Ascending aorta (tissue), 2 donors: ENCODE data around the gene LILRB2. TPM values are rescaled to one million over a fixed set of nuclear protein-coding genes. Genes with fewer than 3 reads are reported as not detected.
"Not testable (repeated sequence)": the region's sequence is repeated elsewhere in the genome, so short reads cannot be mapped to it uniquely, and the experiment has no call there.

Source experiments
- DNase-seq, 2 donors: peaks; one replicate each; pipeline ENCODE4 v3.0.0-alpha.2; 2019; ENCODE audit warnings: low spot score in 2 of 2
- H3K27ac ChIP-seq, 2 donors: fragments of 200-600 bp; sonication (generic); one replicate each; pipeline ENCODE4 v1.5.1; 2016 to 2017; ENCODE audit warnings: mild to moderate bottlenecking in 1 of 2
- H3K27me3 ChIP-seq: fragments of 200-600 bp; sonication (generic); one replicate; pipeline ENCODE4 v1.5.1; 2017
- H3K36me3 ChIP-seq, 2 donors: fragments of 200-600 bp; sonication (generic); one replicate each; pipeline ENCODE4 v1.5.1; 2016
- H3K4me1 ChIP-seq, 2 donors: fragments of 200-600 bp; sonication (generic); one replicate each; pipeline ENCODE4 v1.5.1; 2016 to 2017; ENCODE audit warnings: mild to moderate bottlenecking in 1 of 2
- H3K4me3 ChIP-seq, 2 donors: fragments of 200-600 bp; sonication (generic); one replicate each; pipeline ENCODE4 v1.5.1; 2016 to 2017; ENCODE audit warnings: mild to moderate bottlenecking in 1 of 2
- H3K9me3 ChIP-seq, 2 donors: fragments of 200-600 bp; sonication (generic); one replicate each; pipeline ENCODE4 v1.5.1; 2016
- intact Hi-C: fragments of 100-400 bp; cut with DNase I; formaldehyde crosslinking; loops from one replicate; pipeline ENCODE4 v1.15.1; 2023
- total RNA-seq: library from RNA; depleted of rRNA; stranded (reverse); fragments of >200 nt; gene quantifications from one replicate; pipeline ENCODE4 v1.1.0, GENCODE V29; 2016
- TF ChIP-seq, protein P1 (sequence below), 3 experiments: fragments of 200-600 bp in 2 of 3; fragments of 450-650 bp in 1 of 3; sonication (generic) in 2 of 3; IDR thresholded peaks; one replicate each; pipeline ENCODE4 v1.5.1; 2016 to 2019; ENCODE audit warnings: antibody characterized with exemption in 3 of 3, mild to moderate bottlenecking in 1 of 3, moderate library complexity in 1 of 3

The LILRB2 gene
- total RNA-seq, 1 donor from 2014 or later = 0.11 TPM

DNA sequence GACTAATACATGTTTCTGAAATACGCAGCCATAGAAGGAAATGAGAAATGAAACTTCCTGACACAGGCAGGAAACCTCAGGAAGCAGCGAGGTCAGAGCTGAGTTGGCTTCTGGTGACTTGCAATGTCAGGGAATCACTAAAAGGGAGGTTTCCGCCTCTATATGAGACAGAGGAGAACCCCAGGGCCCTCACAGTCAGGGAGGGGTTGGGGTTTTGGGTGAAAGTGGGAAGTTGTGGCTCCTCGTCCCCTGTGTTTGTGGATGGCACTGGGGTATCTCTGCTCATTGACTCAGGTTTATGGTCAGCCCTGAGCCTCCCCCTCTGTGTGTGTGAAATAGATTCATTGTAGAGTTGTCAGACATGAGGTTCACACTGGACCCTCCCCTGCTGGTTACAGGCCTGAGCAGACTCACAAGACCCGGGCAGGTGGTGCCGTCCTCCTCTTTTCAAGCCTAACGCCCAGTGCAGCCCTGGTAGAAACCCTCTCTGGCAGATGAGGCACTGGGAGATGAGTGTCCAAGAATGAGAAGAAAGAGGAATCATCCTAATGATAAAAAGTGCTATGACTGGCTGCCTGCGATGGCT is 32.8 kb downstream of the LILRB2 start:
- TF ChIP-seq, protein P1, sequence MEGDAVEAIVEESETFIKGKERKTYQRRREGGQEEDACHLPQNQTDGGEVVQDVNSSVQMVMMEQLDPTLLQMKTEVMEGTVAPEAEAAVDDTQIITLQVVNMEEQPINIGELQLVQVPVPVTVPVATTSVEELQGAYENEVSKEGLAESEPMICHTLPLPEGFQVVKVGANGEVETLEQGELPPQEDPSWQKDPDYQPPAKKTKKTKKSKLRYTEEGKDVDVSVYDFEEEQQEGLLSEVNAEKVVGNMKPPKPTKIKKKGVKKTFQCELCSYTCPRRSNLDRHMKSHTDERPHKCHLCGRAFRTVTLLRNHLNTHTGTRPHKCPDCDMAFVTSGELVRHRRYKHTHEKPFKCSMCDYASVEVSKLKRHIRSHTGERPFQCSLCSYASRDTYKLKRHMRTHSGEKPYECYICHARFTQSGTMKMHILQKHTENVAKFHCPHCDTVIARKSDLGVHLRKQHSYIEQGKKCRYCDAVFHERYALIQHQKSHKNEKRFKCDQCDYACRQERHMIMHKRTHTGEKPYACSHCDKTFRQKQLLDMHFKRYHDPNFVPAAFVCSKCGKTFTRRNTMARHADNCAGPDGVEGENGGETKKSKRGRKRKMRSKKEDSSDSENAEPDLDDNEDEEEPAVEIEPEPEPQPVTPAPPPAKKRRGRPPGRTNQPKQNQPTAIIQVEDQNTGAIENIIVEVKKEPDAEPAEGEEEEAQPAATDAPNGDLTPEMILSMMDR (IDR thresholded peaks at IDR 0.05) = no peak
- Histone ChIP-seq H3K27ac (no peak overlapping the region), H3K36me3 (no peaks in the 10 kb centered on the region), H3K4me1 (no peaks in the 10 kb centered on the region), H3K4me3 (no peak overlapping the region), H3K27me3 (no peaks in the 10 kb centered on the region), H3K9me3 (no peaks in the 10 kb centered on the region)
- intact Hi-C loops = no loop called here
- DNase-seq = no peak

DNA sequence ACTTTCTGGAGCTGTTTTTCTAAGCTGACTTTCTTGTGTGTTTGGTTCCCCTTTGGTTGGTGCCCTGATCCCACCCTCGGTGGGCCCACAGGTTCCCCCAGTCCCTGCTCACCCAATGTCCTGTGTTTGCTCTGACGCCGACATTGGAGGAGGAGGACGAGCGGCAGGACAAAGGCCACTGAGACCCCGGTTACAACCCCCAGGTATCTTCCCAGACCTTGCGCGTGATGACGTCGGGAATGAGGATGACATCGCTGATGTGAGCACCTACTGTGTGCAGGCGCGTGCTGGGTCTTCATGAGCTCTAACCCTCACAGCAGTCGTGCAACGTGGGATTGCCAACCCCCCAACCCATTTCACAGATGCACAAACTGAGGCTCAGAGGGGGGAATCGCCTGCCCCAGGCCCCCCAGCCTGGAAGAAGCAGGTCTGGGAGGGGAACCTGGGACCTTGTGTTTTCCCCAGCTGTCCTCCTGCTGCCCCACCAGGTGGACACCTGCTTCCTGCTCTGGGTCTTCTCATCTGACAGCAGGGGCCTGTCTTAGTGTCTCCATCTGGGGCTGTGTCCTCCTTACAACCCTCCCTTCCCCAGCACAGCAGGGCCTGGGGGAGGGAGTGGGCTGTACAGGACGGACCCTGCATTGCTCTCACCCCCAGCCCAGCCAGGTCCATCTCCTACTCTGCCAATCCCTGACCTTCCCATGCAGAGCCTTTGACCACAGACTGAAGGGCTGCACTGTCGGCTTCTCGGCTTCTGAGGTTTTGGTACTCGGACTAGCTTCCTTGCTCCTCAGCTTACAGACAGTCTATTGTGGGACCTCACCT is 33.6 kb downstream of the LILRB2 start:
- no peak for DNase-seq
- TF ChIP-seq, protein P1 (IDR thresholded peaks at IDR 0.05) = no peak
- no peaks in the 10 kb centered on the region for H3K36me3 ChIP-seq
- no peaks in the 10 kb centered on the region for H3K27me3 ChIP-seq
- no peak overlapping the region for H3K4me3 ChIP-seq
- intact Hi-C loops = no loop called here
- peak overlapping the region in 1 of 2 donors; percentile 1 for H3K27ac ChIP-seq
- H3K9me3 ChIP-seq = no peaks in the 10 kb centered on the region
- no peaks in the 10 kb centered on the region for H3K4me1 ChIP-seq

DNA sequence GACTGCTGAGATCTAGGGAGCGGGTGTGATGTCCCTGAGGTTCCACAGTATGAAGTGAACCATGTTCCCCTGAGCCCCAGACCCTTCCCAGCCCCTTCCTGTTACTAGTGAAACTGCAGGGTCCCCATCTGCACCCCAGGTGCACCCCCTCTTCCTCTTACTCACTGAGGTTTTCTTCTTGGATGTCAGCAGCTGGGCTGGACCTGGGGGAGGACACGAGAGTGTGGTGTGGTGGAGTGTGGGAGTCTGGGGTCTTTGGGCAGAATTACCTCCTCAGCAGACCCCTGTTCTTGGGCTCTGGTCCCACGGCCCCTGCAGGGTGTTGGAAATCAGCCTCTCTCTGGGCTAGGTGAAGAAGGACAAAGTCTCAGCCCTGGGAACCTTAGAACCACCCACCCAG is 35.0 kb downstream of the LILRB2 start:
- intact Hi-C loops = no loop called here

DNA sequence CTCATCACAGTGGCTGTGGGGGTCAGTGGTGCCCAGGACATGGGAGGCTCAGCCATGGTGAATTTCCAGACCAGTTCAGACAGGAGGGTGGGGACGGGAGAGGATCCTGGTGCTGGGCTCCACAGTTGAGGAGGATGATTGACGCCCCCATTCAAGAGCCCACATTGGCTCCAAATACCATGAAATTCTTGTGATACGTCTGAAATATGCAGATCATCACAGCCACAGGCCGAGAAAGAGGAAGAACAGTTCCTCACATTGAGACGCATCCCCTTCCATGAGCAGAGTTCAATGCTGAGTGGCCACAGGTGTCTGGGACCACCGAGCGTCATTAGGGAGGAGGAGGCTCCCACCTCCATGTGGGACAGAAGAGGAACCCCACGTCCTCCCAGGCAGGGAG is 37.1 kb downstream of the LILRB2 start:
- intact Hi-C loops, H3K27me3 ChIP-seq, H3K4me3 ChIP-seq, H3K27ac ChIP-seq, DNase-seq, H3K9me3 ChIP-seq, H3K4me1 ChIP-seq, H3K36me3 ChIP-seq: not testable (repeated sequence)

More for the DNA sequence above, 35.0 kb downstream of the LILRB2 start:
- Histone ChIP-seq H3K27me3 (no peaks in the 10 kb centered on the region), H3K4me3 (no peak overlapping the region), H3K9me3 (no peaks in the 10 kb centered on the region), H3K4me1 (no peaks in the 10 kb centered on the region), H3K36me3 (no peaks in the 10 kb centered on the region), H3K27ac (no peak overlapping the region)
- DNase-seq = no peak
- TF ChIP-seq, protein P1 (IDR thresholded peaks at IDR 0.05) = no peak

DNA sequence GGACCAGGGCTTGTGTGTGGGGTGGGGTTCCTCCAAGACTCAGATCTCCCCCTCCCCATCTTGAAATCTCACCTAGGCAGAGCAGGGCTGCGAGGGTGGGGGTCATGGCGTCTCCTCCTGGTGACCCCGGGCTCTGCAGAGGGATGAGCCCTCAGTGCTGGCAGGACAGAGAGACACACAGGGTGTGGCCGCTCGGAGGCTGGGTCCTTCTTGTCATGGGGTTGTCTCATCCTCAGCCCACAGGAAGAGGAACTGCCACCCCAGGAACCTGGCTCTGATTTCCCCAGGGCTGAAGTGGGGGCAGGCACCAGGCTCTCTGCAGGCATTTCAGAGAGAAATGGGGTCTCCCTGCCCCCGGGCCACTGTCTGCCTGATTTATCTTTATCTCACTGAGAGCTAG is 38.3 kb downstream of the LILRB2 start, which contains the start of gene LILRA6:
TSS of gene LILRA6 (minus strand) at position 145 of the 400 bp plus-strand sequence.
- intact Hi-C loops, H3K27ac ChIP-seq, H3K27me3 ChIP-seq, DNase-seq, H3K36me3 ChIP-seq, H3K4me1 ChIP-seq, H3K9me3 ChIP-seq, H3K4me3 ChIP-seq: not testable (repeated sequence)

DNA sequence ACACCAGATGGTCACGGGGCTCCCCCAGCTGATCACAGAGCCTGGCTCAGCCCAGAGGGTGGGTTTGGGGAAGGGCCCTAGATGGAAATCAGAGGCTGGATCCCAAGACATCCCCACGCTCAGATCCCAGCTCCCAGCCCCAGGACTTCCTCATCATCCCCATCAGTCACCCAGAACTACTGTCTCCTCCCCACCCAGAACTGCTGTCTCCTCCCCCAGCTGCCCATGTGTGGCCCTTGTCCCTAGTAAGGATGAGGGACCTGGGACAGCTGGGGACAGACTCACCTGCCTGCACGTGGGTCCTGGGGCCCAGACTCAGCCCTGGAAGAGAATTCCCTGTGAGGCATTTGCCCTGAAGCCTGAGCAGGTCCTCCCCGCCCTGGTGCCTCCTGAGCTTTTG is 38.7 kb downstream of the LILRB2 start:
- intact Hi-C loops, H3K27ac ChIP-seq, H3K4me3 ChIP-seq, H3K36me3 ChIP-seq, DNase-seq, H3K27me3 ChIP-seq, H3K4me1 ChIP-seq, H3K9me3 ChIP-seq: not testable (repeated sequence)

DNA sequence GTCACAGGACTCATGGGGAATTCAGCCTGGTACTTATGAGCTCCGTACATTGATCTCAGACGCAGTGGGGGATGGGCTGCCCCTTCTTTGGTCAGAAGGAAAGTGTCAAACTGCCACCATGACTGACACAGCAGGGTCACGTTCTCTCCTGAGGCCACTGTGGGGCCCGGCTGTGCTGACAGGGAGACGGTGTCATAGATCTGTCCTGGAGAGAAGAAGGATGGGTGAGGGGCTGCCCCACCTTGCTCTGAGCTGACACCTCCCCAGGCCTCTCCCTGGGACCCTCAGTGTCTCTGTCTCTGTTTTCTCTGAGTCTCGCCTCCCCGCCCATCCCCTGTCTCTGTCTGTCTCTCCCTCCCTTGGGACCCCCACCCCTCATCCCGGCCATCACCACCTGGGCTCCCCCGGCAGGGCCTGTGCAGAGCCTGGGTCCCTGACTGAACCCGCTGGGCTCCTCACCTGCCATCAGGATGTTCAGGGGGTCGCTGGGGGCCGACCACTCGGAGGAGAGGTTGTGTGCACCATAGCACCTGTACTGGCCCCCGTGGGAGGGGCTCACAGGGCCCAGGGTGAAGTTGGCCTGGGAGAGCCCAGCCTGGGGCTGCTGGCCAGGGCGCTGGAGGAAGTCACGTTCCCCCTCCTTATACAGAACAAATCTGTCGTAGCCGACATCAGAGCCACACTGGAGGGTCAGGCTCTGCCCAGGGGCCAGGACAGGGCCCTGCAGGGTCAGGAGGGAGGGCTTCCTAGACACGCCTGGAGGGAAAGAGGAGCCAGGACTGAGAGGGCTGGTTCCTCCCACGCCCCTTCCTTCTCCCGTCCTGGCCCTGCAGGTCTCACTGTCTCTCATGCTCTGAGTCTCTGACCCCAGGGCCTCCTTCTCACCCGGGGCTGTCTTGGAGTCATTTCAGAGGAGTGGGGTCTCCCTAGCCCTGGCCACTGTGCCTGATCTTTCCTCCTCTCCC is 40.3 kb downstream of the LILRB2 start:
- DNase-seq, H3K9me3 ChIP-seq, intact Hi-C loops: not testable (repeated sequence)

DNA sequence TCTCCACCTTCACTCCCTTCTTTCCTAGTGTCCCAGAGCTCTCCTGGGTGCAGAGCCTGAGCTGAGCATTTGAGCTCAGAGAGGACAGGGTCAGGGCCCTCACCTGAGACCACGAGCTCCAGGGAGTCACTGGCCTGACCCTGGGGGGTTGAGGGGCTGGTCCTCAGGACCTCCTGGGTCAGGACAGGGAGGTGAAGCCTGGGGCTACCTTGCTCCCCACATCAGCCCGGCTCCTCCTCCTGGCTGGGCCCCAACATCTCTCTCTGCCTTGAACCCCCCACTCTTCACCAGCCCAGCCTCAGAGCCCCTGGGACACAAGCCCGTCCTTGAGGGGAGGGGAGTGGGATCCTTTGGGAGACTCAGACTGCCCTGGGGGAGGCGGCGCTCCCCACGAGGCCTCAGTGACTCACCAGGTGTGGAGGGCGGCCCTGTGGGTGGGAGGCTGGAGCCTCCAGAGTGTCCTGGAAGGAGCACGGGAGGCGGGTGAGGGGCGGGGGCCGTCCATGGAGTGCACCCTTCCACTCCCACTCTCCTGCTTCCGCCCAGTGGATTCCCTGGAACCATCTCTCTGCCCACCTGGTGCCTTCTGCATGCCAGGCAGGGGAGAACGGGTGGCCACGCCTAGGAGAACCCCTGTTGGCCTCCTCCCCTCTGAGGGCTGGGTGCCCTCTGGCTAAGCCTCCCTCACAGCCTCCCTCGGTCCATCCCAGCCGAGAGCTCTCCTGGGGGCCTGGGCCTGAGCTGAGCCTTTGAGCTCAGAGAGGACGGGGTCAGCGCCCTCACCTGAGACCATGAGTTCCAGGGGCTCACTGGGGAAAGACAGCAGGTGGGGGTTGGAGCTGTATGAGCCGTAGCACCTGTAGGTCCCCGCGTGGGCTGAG is 41.2 kb downstream of the LILRB2 start:
- H3K4me1 ChIP-seq, H3K36me3 ChIP-seq, H3K9me3 ChIP-seq, DNase-seq, H3K27me3 ChIP-seq, H3K27ac ChIP-seq, H3K4me3 ChIP-seq, intact Hi-C loops: not testable (repeated sequence)

More for the DNA sequence above, 40.3 kb downstream of the LILRB2 start:
- not testable (repeated sequence) for H3K4me1 ChIP-seq, H3K4me3 ChIP-seq, H3K27ac ChIP-seq, H3K27me3 ChIP-seq, H3K36me3 ChIP-seq
